Hepatocyte (in vitro differentiated cells): Measurements from ENCODE around the gene DYSF. TPM values are rescaled to one million over a fixed set of nuclear protein-coding genes. Genes with fewer than 3 reads are reported as not detected.

Experiments used
- DNase-seq: peaks from one replicate; pipeline ENCODE4 v3.0.0-alpha.2; 2016; ENCODE audit warnings: low spot score
- H2AFZ ChIP-seq: fragments of 200-600 bp; sonication (generic); 2 replicates; pipeline ENCODE4 v1.6.0; 2016; ENCODE audit warnings: antibody characterized with exemption, mild to moderate bottlenecking
- H3K27ac ChIP-seq: fragments of 200-600 bp; sonication (generic); 2 replicates; pipeline ENCODE4 v1.5.1; 2016; ENCODE audit warnings: mild to moderate bottlenecking
- H3K27me3 ChIP-seq: fragments of 200-600 bp; sonication (generic); 2 replicates; pipeline ENCODE4 v1.6.1; 2016
- H3K36me3 ChIP-seq: fragments of 200-600 bp; sonication (generic); replicated peaks from 2 replicates; pipeline ENCODE4 v1.5.1; 2016; ENCODE audit warnings: low read depth; ENCODE audit not compliant: insufficient read depth
- H3K4me1 ChIP-seq: fragments of 200-600 bp; sonication (generic); 2 replicates; pipeline ENCODE4 v1.5.1; 2016; ENCODE audit warnings: mild to moderate bottlenecking, moderate library complexity; ENCODE audit not compliant: insufficient read depth
- H3K4me2 ChIP-seq: fragments of 200-600 bp; sonication (generic); 2 replicates; pipeline ENCODE4 v1.6.0; 2016
- H3K4me3 ChIP-seq: fragments of 200-600 bp; sonication (generic); 2 replicates; pipeline ENCODE4 v1.5.1; 2016; ENCODE audit warnings: mild to moderate bottlenecking
- H3K79me2 ChIP-seq: fragments of 200-600 bp; sonication (generic); 2 replicates; pipeline ENCODE4 v1.6.0; 2017; ENCODE audit warnings: mild to moderate bottlenecking
- H3K9me2 ChIP-seq: fragments of 200-600 bp; sonication (generic); replicated peaks from 2 replicates; pipeline ENCODE4 v1.6.0; 2017; ENCODE audit warnings: mild to moderate bottlenecking; ENCODE audit not compliant: insufficient read depth
- H3K9me3 ChIP-seq: fragments of 200-600 bp; sonication (generic); 2 replicates; pipeline ENCODE4 v1.5.1; 2016; ENCODE audit warnings: low read depth, mild to moderate bottlenecking
- H4K20me1 ChIP-seq: fragments of 200-600 bp; sonication (generic); 2 replicates; pipeline ENCODE4 v1.6.0; 2016; ENCODE audit warnings: mild to moderate bottlenecking; ENCODE audit not compliant: insufficient read depth, poor library complexity, severe bottlenecking
- CTCF ChIP-seq: fragments of 200-600 bp; sonication (generic); IDR thresholded peaks from 2 replicates; pipeline ENCODE4 v1.5.1; 2016; ENCODE audit warnings: antibody characterized with exemption, mild to moderate bottlenecking; ENCODE audit not compliant: poor library complexity
- EZH2 ChIP-seq: fragments of 200-600 bp; sonication (generic); IDR thresholded peaks from 2 replicates; pipeline ENCODE4 v1.6.1; 2016; ENCODE audit warnings: antibody characterized with exemption, mild to moderate bottlenecking, borderline replicate concordance
- EZH2phosphoT487 ChIP-seq: fragments of 200-600 bp; sonication (generic); IDR thresholded peaks from one replicate; pipeline ENCODE4 v1.6.1; 2018; ENCODE audit warnings: antibody characterized with exemption, mild to moderate bottlenecking, low read depth, moderate library complexity; ENCODE audit not compliant: unreplicated experiment, severe bottlenecking
- WGBS: methylation state at CpG from one replicate; pipeline ENCODE4 v1.1.6; 2016; ENCODE audit warnings: low lambda C conversion rate; ENCODE audit errors: missing lambda C conversion rate; 5-methylcytosine and 5-hydroxymethylcytosine counted together
- polyA plus RNA-seq: library from polyadenylated mRNA; unstranded; fragments of >200 nt; fragmentation: Nextera tagmentation; extraction: Ambion mirVana; gene quantifications from 2 replicates; pipeline ENCODE4 v1.2.1, GENCODE V29; 2016
- total RNA-seq: library from RNA; depleted of rRNA; stranded (reverse); fragments of >200 nt; gene quantifications from 2 replicates; pipeline ENCODE4 v1.2.3, GENCODE V29; 2014

DYSF gene
- total and polyA plus RNA-seq, 2 experiments from 2014 or later = 0.25 to 0.90 TPM

DNA sequence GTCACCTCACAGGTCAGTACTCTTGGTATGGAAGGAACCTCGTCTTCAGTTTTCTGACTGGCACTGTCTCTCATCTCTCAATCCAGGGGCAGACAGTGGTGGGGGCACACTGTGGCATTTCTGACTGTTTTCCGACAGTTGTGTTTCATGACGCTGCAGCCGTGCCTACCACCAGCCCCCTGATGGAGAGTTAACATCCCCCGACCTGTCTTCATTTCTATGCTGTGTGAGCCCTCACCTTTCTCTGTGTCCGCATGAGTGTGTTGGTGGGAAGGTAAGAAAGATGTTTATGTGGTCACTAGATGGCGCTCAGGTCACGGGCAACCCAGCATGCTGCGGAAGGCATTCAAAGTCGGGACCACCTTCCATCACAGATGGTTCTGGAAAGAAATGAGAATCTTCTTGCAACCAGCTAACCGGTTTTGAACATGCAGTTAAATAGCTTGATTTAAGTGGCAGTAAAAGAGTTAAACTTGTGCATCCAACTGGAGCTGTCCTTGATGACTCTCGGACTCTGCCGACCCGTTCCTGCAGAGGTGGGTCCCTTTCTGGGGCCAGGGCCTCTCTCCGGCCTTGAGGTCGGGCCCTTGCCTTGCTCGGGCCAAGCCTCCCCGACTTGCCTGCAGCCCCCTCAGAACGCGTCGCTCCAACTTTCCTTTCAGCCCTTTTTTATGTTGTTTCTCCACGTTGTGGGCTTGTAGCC lies 92.4 kb downstream of the DYSF start:
- no peaks in the 10 kb centered on the region for H3K9me3 ChIP-seq
- no peak overlapping the region for H3K27ac ChIP-seq
- no peak overlapping the region for H2AFZ ChIP-seq
- H3K27me3 ChIP-seq = no peaks in the 10 kb centered on the region
- H4K20me1 ChIP-seq = no peaks in the 10 kb centered on the region
- H3K36me3 ChIP-seq = no peaks in the 10 kb centered on the region
- H3K4me2 ChIP-seq = peak overlapping the region; percentile 48
- H3K4me1 ChIP-seq = no peaks in the 10 kb centered on the region
- peak; percentile 82 for DNase-seq
- 48% methylated on average over 22 of the region's 22 CpGs for WGBS
- H3K9me2 ChIP-seq = no peaks in the 10 kb centered on the region
- no peaks in the 10 kb centered on the region for H3K79me2 ChIP-seq
- TF ChIP-seq EZH2phosphoT487 = no peak
- TF ChIP-seq CTCF = peak; percentile 76
- H3K4me3 ChIP-seq = no peak overlapping the region

GRCh38 chr2:71546275-71546638 lies 92.9 kb downstream of the DYSF start:
- no peak overlapping the region for H3K27ac ChIP-seq
- no peak overlapping the region for H3K4me3 ChIP-seq
- no peaks in the 10 kb centered on the region for H3K9me3 ChIP-seq
- H2AFZ ChIP-seq = no peak overlapping the region
- H3K79me2 ChIP-seq = no peaks in the 10 kb centered on the region
- no peaks in the 10 kb centered on the region for H3K27me3 ChIP-seq
- H3K4me1 ChIP-seq = no peaks in the 10 kb centered on the region
- H4K20me1 ChIP-seq = no peaks in the 10 kb centered on the region
- no peaks in the 10 kb centered on the region for H3K9me2 ChIP-seq
- H3K36me3 ChIP-seq = no peaks in the 10 kb centered on the region
- TF ChIP-seq CTCF (no peak), EZH2 (no peak), EZH2phosphoT487 (no peak)
- DNase-seq = no peak
- H3K4me2 ChIP-seq = no peak overlapping the region
- 55% methylated on average over 3 of the region's 3 CpGs for WGBS

- Histone ChIP-seq H3K4me2 (no peak overlapping the region), H4K20me1 (no peaks in the 10 kb centered on the region), H3K27me3 (no peaks in the 10 kb centered on the region), H3K27ac (no peak overlapping the region), H3K9me3 (no peaks in the 10 kb centered on the region), H3K79me2 (no peaks in the 10 kb centered on the region), H3K4me3 (no peak overlapping the region), H2AFZ (no peak overlapping the region), H3K9me2 (no peaks in the 10 kb centered on the region), H3K36me3 (no peaks in the 10 kb centered on the region), H3K4me1 (no peaks in the 10 kb centered on the region)
- 93% methylated on average over 14 of the region's 14 CpGs for WGBS
- TF ChIP-seq CTCF = no peak
- no peak for TF ChIP-seq EZH2
- TF ChIP-seq EZH2phosphoT487 = no peak
- DNase-seq = no peak
Observed at GRCh38 chr2:71546777-71547281, 93.5 kb downstream of the DYSF start.
